HG02588 (cell line): ENCODE data around the gene HDAC7.
"Not testable (repeated sequence)": the region's sequence is repeated elsewhere in the genome, so short reads cannot be mapped to it uniquely, and the experiment has no call there.

ENCODE experiments used
- ATAC-seq: cut with Tn5 transposase; IDR thresholded peaks from one replicate; pipeline ENCODE4 v1.9.1; 2021; ENCODE audit warnings: mild to moderate bottlenecking, moderate library complexity; ENCODE audit not compliant: unreplicated experiment

The HDAC7 gene

DNA sequence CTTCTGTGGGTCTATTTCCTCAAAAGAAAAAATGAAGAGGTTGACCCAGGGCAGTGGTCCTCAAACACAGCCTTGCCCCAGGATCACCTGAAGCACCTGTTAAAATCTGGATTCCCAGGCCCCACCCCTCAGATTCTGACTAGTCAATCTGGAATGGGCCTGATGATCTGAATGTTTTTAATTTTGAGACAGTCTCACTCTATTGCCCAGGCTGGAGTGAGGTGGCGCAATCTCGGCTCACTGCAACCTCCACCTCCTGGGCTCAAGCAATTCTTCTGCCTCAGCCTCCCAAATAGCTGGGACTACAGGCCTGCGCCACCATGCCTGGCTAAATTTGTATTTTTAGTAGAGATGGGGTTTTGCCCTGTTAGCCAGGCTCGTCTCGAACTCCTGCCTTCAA, 4.3 kb downstream of the HDAC7 start:
- not testable (repeated sequence) for ATAC-seq

DNA sequence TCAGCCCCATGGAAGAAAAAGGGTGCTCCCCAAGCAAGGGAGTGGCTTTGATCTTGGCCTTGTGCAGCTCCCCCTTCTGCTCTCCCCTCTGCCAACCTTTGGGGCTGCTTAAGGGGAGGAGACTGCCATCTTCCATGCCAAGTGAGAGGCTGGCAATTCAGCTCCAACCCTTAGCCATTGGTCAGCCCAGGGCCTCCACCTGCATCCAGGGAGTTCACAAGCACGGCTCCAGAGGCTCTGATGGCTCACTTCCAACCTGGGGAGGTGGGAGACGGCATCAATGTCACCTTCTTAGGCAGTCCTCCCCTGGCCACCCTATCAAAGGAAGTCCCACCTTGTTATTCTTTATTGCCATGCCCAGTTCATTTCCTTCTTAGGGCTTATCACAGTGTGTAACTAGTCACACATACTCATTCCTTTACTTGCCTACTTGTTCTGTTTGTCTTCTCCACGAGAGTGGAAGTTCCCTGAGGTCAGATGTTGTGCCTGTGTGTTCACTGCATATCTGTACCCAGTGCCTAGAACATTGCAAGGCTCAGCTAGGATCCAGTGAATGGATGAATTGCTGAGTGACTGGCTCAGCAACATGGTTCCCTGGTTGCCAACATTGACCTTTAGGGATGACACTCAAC, 5.0 kb downstream of the HDAC7 start:
- no peak for ATAC-seq

DNA sequence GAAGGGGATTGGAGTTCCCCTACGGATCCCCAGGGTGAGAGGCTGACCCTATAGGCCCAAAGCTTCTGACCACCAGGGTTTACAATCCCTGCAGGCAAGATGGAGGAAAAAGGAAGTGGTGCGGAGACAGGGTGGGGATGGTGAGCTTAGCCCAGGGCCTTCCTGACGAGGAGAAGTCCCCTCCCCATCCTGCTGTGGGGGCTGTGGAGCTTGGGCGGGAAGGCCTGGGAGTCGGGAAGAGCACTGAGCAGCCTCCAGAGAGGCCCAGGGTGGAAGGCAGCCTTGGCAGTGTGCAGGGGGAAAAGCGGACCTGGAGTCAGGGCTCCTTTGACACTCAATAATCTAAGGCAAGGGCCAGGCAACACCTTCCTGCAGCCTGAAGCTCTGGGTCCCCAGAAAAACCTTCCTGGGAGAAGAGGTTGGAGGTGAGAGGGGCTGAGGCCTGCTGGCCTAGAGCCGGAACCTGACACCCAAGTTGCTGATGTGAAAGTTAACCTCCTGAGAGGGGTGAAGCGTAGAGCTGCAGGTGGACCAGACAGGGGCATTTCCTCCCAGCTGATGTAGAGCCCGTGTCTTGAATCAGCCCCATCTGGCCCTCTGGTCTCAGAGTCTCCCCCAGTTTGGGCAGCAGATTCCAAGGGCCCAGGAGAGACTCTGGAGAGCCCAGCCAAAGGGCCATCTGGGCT, 6.0 kb downstream of the HDAC7 start:
- peak; percentile 30 for ATAC-seq

DNA sequence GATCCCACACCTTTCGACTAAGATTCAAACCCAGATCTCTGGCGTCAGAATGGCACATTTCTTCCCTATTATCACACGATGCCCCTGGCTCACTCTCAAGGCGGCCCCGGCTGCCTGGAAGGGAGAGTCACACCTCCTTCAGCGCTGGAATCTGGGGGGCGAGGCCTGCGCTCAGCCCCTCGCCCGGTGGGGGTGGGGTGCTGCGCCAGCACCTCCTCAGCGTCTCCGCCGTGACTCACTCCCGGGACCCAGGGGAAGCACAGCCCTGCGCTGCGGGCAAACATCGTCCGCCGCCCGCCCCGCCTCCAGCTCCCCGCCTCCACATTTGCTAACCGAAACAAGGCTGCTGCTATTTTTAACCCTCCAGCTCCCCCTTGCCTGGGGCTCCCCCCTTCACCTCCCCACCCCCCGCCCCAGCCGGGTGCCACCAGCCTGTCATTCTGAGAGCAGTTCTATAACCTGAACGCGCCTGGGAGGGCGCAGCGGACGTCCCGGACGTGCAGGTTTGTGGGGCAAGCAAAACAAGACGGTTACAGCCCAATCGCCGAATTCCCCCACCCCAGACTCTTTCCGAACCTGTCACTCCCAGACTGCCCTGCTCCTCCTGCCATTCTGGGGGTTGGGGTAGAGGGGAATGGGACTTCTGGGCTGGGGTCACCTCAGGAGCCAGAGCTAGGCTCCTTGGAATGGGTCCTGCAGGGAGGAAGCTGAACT, 6.7 kb downstream of the HDAC7 start:
- ATAC-seq, result peak; percentile 66

DNA sequence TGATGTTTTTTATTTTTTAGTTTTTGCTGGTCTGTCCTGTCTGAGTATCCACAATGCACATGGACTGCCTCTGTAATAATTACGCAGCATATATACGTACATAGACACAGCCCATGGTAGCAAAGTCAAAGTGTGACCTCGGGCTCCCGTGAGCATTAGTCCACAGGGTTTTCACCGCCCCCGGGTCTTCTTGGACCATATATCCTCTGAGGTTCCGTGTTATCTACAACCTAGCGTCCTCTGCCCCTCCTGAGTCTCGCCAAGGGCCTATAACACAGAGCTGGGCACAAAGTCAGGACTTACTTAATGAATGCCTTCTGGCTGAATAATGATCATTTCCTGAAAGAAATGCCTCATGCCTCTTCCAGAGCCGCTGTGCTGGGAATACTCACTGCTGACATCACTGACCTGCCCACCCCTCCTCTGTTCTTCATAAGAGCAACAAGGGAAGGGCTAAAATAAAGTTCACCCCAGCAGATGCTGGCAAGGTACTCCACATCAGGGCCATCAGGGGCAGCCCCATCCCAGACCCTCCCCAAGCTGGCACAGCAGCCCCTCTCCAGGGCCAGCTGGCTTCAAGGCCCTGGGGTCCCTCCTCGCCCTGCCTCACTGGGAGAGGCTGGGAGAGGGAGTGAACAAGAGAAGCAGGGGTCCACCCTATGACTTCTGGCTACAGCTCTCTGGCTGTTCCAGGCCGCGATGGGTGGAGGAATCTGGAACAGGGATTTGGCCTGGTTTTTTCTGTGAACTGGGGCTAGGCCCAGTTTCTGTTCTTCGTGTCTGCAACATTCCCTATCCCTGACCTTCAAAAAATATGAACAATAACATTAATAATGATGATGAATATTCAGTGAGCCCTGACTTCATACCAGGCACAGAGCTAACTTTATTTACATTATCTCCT, 7.9 kb downstream of the HDAC7 start:
- no peak for ATAC-seq

DNA sequence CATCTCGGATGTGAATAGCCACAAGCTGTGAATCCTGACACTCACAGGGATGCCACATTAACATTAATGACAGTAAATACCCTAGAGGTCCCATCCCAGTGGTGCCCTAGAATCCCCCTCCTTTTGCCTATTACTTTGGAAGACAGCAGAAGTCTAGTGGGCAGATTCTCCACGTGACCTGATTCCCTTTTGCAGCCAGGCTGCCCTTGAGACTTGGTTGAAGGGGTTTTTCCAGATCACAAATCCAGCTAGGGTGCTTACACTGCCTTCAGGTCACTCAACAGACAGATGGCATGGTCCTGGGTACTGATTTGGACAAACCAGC, 8.7 kb downstream of the HDAC7 start:
- no peak for ATAC-seq

DNA sequence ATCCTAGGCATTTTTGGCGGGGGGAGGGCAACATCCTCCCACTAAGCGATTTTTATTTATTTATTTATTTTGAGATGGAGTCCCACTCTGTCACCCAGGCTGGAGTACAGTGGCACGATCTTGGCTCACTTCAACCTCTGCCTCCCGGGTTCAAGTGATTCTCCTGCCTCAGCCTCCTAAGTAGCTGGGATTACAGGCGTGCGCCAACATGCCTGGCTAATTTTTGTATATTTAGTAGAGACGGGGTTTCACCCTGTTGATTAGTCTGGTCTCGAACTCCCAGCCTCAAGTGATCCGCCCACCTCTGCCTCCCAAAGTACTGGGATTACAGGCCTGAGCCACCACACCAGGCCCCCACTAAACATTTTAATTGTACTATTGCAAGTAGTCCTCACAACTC, 10.2 kb downstream of the HDAC7 start:
- ATAC-seq, result not testable (repeated sequence)

DNA sequence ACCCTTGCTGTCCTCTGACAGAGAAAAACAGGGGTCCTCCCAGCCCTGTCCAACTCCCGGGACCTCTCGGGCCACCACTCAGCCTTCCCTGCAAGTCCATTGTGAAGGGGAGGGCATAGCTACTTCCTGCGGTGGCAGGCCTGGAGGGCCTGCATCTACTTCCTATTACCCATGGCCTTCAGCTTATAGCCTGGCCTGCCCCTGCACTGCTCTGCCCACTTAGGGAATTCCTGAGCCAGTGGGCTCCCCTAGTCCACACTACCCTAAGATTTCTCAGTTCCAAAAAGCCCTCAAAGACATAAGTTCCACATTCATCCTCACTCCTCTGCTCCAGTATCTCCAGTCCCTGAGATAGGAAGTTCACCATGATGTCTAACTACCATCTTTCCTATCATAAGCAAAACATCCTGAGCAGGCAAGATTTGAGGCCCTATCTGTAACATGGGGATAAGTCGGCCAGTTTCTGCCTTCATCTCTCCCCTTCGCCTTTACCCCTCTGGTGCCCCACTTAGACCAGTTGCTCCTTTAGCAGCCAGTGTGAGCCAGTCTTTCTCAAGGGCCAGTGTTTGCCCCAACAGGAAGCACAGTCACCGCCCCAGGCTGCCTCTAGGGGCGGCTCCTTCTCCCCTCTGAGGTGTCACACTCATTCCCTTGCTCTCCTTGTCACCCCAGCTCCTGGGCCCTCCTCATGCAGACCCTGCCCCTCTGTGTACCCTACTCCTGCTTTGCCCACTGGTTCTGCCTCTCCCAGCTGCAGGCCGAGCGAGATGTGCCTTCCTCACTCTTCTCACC, 10.9 kb downstream of the HDAC7 start:
- no peak for ATAC-seq

DNA sequence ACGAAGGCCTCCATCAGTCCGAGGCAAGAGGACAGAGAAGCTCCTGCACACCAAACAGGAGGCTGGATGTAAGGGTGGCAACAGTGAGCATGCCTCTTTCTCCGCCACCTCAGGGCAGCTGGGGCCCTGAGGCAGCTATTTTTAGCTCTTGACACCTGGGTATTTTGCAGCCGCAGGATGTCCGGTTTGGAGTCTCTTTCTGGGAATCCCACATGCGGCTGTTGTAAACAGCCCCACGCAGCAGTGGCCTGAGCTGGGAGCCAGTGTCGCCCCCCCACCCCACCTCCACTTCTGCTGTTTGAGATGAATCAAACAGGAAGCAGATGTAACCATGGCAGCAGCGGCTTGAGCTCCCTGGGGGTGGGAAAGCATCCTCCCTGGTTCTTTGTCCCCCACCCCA, 11.7 kb downstream of the HDAC7 start:
- peak; percentile 52 for ATAC-seq

DNA sequence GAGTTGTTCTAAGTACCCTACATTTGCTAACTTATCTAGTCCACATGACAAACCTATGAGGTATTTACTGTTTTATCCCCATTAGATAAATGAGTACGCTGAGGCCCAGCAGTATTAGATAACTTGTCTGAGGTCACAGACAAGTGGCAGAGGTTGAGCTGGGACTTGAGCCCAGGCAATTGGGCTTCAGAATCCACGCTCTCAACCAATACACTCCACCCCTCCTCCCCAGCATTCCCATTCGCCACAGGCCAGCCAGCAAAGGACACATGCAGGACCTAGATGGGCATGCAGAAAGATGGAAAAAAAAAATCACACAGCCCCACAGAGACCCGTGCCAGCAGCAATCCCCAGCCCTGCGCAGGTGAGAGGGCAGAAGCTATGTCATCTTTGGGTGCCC, 12.4 kb downstream of the HDAC7 start:
- no peak for ATAC-seq

DNA sequence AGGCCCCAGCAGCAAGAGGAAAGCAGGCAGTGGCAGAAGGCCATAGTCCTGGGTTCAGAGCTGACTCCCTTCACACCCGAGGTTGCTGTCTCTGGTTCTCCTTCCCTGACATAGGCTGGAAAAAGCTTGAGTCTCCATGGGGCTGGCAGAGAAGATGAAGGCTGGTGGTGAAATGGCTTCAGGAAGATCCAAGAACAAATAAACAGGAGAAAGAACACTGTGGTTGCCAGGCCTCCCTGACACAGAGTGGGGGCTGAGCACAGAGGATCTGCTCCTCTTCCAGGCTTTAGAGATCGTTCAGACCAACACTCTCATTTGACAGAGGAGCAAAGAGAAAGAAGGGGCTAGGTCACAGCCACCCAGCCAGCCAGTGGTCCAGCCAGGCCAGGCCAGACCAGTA, 14.3 kb downstream of the HDAC7 start:
- no peak for ATAC-seq

DNA sequence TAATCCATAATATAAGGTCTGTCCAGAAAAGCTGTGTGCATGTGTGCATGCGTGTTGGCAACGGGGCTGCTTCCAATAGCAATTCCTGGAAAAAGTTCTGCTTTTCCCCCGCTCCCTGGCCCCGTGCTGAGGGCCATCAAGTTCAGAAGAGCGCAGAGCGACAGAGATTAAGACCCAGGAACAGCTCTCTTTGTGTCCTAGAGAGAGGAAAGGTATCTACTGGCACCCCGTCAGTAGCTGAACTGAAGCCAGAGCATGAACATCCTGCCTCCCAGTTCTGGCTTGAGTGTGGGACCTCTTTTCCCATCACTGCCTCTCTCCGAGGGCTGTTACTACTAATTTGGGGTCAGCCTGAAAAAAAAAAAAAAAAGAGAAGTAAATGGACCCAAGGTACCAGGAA, 15.5 kb downstream of the HDAC7 start:
- no peak for ATAC-seq

DNA sequence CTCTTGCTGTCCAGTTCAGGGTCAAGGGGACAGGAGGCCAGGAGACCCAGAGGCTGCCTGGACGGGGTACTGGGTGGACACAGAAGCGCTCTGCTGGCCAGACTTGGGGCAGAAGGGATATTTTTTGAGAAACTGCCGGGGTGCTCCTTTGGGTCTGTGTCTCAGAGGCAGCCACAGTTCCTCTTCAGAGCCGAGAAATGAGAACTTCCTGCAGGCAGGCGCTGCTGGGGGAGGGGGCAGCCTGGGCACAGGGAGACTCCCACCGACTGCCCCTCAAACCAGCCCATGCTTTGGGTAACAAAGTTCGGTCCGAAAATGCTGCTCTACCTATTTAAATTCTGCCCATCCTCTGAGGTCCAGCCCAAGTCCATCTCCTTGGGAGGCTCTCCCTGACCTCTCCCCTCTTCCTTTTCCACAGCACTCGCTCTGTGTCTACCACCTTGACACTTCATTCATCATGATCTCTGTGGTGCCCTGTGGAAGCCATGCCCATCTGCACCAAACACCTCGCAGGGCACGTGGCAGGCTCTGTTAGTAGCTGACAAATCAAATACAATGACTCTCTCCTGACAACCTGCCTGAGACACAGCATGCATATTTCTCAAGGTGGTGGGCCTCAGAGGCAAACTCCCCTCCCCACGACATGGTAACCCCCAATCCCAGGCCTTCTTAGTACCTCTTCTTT, 16.4 kb downstream of the HDAC7 start:
- no peak for ATAC-seq

DNA sequence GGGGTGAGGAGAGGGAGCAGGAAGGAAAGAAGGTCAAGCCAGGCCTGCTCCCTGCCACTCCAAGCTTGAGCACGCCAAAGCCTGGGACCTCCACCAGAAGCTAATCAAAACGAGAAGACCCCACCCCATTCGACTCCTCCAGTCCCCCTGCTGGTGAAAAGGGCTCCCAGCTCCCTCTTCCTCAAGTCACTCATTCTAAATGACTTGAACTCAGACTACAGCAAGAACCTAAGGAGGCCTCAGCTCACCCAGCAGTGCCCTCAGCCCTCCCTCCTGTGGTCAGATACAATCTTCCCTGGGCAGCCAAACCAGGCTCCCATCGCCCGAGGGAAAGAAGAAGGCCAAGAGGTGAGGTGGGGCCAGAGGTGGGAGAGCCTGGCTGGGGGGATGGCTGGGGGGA, 17.4 kb downstream of the HDAC7 start:
- ATAC-seq, result no peak

DNA sequence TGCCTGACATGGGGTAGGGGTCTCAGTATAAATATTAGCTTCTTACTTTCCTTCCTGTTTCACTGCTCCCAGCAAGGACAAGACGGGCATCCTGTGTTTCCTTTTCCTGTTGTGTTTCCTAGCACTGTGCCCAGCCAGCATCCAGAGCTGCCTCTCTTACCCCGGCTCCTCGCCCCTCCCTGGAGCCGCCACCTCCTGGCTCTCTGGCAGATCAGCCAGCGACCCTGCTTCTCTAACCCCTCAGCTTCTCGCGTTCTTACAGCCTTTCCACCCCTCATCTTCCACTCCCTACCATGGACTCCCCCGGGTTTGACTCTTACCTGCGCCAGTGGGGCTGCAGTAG, 17.8 kb downstream of the HDAC7 start:
- ATAC-seq, result no peak

DNA sequence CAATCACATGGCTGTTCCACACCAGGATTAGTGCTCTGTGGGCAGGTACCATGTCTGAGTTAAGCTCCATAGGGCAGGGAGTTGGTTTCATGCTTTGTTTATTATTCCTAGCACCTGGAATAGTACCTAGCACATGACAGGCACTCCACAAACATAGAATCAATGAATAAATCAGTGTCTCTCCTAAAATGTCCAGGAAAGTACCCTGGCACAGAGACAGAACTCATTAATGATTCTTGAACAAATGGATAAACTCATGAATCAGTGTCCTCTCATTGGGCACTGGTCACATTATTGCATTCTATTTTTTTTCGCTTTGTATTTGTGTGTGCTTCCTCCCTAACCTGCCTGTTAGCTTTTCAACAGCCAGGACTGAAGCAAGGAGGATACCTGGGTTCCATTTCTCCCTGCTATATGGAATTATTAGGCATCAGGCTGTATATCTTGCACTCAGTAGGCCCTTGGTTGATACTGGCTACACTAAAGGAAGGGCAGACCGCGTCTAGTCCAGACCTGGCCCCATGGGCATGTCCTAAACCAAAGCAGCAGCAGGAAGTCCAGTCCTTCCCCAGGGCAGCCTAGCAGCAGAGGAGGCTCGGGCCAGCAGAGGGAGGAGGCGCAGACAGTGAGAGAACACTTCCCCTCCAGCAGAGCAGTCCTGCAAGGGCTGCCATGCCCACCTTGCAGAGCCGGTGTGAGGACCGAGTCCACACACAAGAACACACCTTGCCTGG, 18.4 kb downstream of the HDAC7 start:
- no peak for ATAC-seq

DNA sequence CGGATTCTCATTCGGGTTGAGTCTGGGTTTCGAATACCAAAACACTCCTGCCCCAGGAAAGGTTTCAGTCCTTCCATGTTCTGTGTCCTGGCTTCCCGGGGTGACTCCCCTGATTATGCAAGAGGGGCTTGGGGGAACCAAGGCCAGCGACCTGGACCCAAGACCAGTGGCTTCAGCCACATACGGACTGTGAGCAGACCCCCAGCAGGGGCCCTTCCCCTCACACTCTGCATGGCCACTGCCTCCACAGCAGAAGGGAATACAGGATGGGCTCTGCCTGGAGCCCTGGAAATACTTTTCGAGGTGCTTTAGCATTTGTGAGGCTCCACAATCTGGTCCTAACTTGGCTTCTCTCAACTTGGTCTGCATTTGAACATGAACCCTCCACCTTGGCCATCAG, 19.1 kb downstream of the HDAC7 start:
- no peak for ATAC-seq

DNA sequence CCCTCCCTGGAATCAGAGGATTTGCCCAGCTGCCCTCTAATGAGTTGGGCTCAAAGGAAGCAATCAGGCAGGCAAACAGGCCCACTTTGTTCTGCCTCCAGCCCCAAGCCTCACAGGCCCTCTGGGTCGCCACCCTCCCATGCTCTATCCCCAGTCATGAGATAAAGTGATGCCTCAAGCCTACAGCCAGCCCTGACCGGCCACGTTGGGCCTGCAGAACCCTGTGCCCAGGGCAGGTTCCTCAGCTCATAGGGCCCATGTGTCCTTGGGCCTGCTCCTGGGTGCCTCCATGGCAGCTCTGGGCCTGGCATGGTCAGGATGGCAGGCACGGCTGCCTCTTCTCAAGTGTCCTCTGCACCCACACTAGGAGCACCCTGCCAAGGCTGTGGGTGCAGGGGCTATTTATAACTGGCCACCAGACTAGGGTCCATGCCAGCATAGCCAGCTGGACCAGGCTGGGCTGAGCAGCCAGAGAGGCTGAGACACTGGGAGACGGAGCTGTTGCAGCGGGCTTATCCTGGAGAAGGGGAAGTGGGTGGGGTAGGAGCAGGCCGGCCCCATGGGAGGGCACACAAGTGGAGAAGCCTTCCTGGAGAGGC, 20.2 kb downstream of the HDAC7 start:
- no peak for ATAC-seq

DNA sequence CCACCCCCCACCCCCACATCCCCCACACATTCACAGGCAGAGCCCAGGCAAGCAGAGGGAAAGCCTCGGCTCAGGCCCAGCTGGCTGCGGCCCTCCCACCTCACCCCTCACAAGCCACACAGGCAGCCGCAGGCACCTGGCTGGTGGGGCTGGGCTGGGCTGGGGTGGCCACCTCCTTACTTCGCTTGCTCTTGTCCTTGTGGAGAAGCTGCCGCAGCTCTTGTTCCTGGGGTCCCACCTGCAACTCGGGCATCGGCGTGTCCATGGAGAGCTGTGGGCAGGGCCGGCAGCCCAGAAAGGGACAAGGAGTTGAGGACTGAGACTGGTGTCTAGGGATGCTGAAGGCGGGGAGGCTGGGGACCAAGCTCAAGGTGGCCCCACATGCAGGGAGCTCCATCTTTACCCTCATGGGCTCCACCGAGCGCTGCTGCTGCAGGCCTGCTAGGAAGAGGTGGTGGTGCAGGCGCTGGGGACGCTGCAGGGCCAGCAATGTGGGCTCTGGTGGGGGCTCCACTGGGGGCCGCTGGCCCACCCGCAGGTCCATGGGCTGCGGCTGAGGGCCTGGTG, 21.2 kb downstream of the HDAC7 start:
- ATAC-seq, result no peak
